Esophagus muscularis mucosa (tissue), 4 donors: ENCODE results near the gene RBMS1. TPM values are rescaled to one million over a fixed set of nuclear protein-coding genes. Genes with fewer than 3 reads are reported as not detected.
A peak's percentile ranks its signal among the peaks of the same experiment; 100 is the strongest.

Experiments used
- DNase-seq: peaks from one replicate; pipeline ENCODE4 v3.0.0-alpha.2; 2017; ENCODE audit errors: extremely low spot score
- H3K27ac ChIP-seq, 4 donors: fragments of 200-600 bp; sonication (generic); replicated peaks in 1 of 4; 1 replicate in 3 of 4; 2 replicates in 1 of 4; pipeline ENCODE4 v1.5.1; 2016 to 2019; ENCODE audit warnings: mild to moderate bottlenecking in 1 of 4
- H3K27me3 ChIP-seq, 4 donors: fragments of 200-600 bp; sonication (generic); one replicate each; pipeline versions ENCODE4 v1.5.1 to v1.6.0; 2016 to 2019
- H3K36me3 ChIP-seq, 4 donors: fragments of 200-600 bp; sonication (generic); one replicate each; pipeline ENCODE4 v1.5.1; 2016 to 2019
- H3K4me1 ChIP-seq, 4 donors: fragments of 200-600 bp; sonication (generic); one replicate each; pipeline ENCODE4 v1.5.1; 2016 to 2019
- H3K4me3 ChIP-seq, 4 donors: fragments of 200-600 bp; sonication (generic); 1 replicate in 2 of 4; 2 replicates in 2 of 4; pipeline ENCODE4 v1.5.1; 2016 to 2019; ENCODE audit warnings: mild to moderate bottlenecking in 4 of 4, moderate library complexity in 1 of 4
- H3K9me3 ChIP-seq, 4 donors: fragments of 200-600 bp; sonication (generic); 1 replicate in 3 of 4; 2 replicates in 1 of 4; pipeline ENCODE4 v1.5.1; 2016 to 2019
- CTCF ChIP-seq, 3 experiments: fragments of 200-600 bp in 2 of 3; fragments of 450-650 bp in 1 of 3; sonication (generic) in 2 of 3; IDR thresholded peaks; one replicate each; pipeline ENCODE4 v1.5.1; 2017 to 2019; ENCODE audit warnings: antibody characterized with exemption in 3 of 3, mild to moderate bottlenecking in 2 of 3, moderate library complexity in 1 of 3
- EP300 ChIP-seq: sonication (generic); formaldehyde crosslinking; IDR thresholded peaks from one replicate; pipeline ENCODE4 v1.6.1; 2017; ENCODE audit warnings: antibody characterized with exemption
- POLR2A ChIP-seq: fragments of 450-650 bp; IDR thresholded peaks from one replicate; pipeline ENCODE4 v1.6.1; 2017; ENCODE audit warnings: antibody characterized with exemption, moderate library complexity, mild to moderate bottlenecking, low read depth
- POLR2AphosphoS5 ChIP-seq, 2 donors: sonication (generic); formaldehyde crosslinking; IDR thresholded peaks; one replicate each; pipeline ENCODE4 v1.6.1; 2017; ENCODE audit warnings: antibody characterized with exemption in 2 of 2
- WGBS: methylation state at CpG from one replicate; pipeline ENCODE4 v1.1.5; 2018; 5-methylcytosine and 5-hydroxymethylcytosine counted together
- intact Hi-C: fragments of 100-400 bp; cut with DNase I; formaldehyde crosslinking; loops from one replicate; pipeline ENCODE4 v1.15.1; 2023
- total RNA-seq, 4 donors: library from RNA; depleted of rRNA; stranded (reverse); fragments of >200 nt; gene quantifications; one replicate each; pipeline versions ENCODE4 v1.1.0 to v1.2.1, GENCODE V29; 2016

The RBMS1 gene
- total RNA-seq, 4 donors from 2014 or later = 86.8 to 116 (median 93.1) TPM

GRCh38 chr2:160394153-160394552, 99.5 kb downstream of the RBMS1 start:
- Histone ChIP-seq H3K4me3 (no peak overlapping the region), H3K27me3 (no peaks in the 10 kb centered on the region), H3K36me3 (no peaks in the 10 kb centered on the region), H3K27ac (peak overlapping the region in 1 of 4 donors; percentile 8), H3K4me1 (peaks cover 54 to 90% (median 76%) of the 10 kb centered on the region in 4 donors), H3K9me3 (no peaks in the 10 kb centered on the region)
- intact Hi-C loops = no loop called here
- TF ChIP-seq POLR2A = no peak
- no peak for TF ChIP-seq CTCF (IDR thresholded peaks at IDR 0.05)
- TF ChIP-seq EP300 = no peak
- TF ChIP-seq POLR2AphosphoS5 (IDR thresholded peaks at IDR 0.05) = no peak
- WGBS = 55% methylated on average over 1 of the region's 1 CpG
- DNase-seq = no peak

DNA sequence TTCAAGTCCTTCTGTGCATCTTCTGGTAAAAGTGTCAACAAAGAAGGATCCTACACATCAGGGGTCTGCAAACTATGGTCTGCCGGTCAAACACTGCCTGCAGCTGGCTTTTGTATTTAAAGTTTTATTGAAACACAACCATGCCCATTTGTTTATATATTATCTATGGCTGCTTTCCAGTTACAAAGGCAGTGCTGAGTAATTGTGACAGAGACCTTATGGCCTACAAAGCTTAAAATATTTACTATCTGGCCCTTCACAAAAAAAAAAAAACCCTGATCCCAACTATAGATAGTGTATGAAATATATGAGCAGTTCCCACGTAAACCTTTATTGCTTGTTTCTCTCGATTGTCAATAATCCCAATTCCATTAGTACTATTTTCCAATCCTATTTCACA, 101.4 kb downstream of the RBMS1 start:
- intact Hi-C loops = no loop called here
- TF ChIP-seq EP300 (no peak), CTCF (IDR thresholded peaks at IDR 0.05) (no peak), POLR2A (no peak), POLR2AphosphoS5 (IDR thresholded peaks at IDR 0.05) (no peak)
- H3K27me3 ChIP-seq = no peaks in the 10 kb centered on the region
- H3K27ac ChIP-seq = no peak overlapping the region
- H3K4me3 ChIP-seq = no peak overlapping the region
- WGBS = 85% methylated on average over 3 of the region's 3 CpGs
- H3K4me1 ChIP-seq = peaks cover 57 to 90% (median 77%) of the 10 kb centered on the region in 4 donors
- no peaks in the 10 kb centered on the region for H3K36me3 ChIP-seq
- no peak for DNase-seq
- no peaks in the 10 kb centered on the region for H3K9me3 ChIP-seq

- H3K36me3 ChIP-seq = no peaks in the 10 kb centered on the region
- no peak overlapping the region for H3K4me3 ChIP-seq
- H3K4me1 ChIP-seq = peaks cover 65 to 90% (median 82%) of the 10 kb centered on the region in 4 donors
- H3K27me3 ChIP-seq = no peaks in the 10 kb centered on the region
- peak overlapping the region in 3 of 4 donors; percentile 9 to 76 (median 34) for H3K27ac ChIP-seq
- 65% methylated on average over 7 of the region's 7 CpGs for WGBS
- intact Hi-C loops = no loop called here
- no peak for TF ChIP-seq CTCF (IDR thresholded peaks at IDR 0.05)
- TF ChIP-seq POLR2AphosphoS5 (IDR thresholded peaks at IDR 0.05) = no peak
- H3K9me3 ChIP-seq = no peaks in the 10 kb centered on the region
- no peak for DNase-seq
These were observed 102.8 kb downstream of the RBMS1 start for GRCh38 chr2:160390544-160391455.

DNA sequence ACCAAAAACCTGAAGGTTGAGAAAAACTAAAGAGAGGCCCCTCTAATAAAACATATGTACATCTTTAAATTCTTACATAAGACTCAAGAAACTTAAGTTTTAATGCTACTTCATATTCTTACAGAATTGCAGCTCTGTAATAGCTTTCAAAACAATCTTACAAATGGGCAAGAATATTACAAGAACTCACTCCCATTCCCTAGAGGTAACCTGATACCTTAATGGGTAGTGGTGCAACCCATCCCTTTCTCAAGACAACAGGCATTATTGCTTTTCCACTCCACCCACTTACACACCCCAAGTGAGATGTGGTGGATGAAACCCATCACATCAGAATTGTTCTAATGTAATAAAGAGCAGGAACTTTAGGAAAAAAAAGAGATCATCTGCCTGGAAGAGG, 103.7 kb downstream of the RBMS1 start:
- Histone ChIP-seq H3K9me3 (no peaks in the 10 kb centered on the region), H3K27me3 (no peaks in the 10 kb centered on the region), H3K4me1 (peaks cover 73 to 92% (median 84%) of the 10 kb centered on the region in 4 donors), H3K27ac (peak overlapping the region in 2 of 4 donors; percentile 76 to 80), H3K36me3 (no peaks in the 10 kb centered on the region), H3K4me3 (no peak overlapping the region)
- DNase-seq = no peak
- intact Hi-C loops = no loop called here
- TF ChIP-seq POLR2A (no peak), POLR2AphosphoS5 (IDR thresholded peaks at IDR 0.05) (peak in 1 of 2 donors; percentile 43)

GRCh38 chr2:160388464-160389263, 104.9 kb downstream of the RBMS1 start:
- H3K27ac ChIP-seq = peak overlapping the region; percentile 76 to 81 (median 80)
- H3K4me1 ChIP-seq = peaks cover 74 to 92% (median 78%) of the 10 kb centered on the region in 4 donors
- intact Hi-C loops = no loop called here
- H3K9me3 ChIP-seq = no peaks in the 10 kb centered on the region
- peak overlapping the region in 3 of 4 donors; percentile 11 to 13 (median 13) for H3K4me3 ChIP-seq
- H3K27me3 ChIP-seq = no peaks in the 10 kb centered on the region
- H3K36me3 ChIP-seq = no peaks in the 10 kb centered on the region
- 53% methylated on average over 11 of the region's 12 CpGs for WGBS
- DNase-seq = no peak
- TF ChIP-seq POLR2AphosphoS5 (IDR thresholded peaks at IDR 0.05) (peak in 1 of 2 donors; percentile 29), CTCF (IDR thresholded peaks at IDR 0.05) (no peak)
